ENCODE results near the gene PDE7B.

Gene PDE7B

GRCh38 chr6:136201732-136202131, 350.2 kb downstream of the PDE7B start:
- TF ChIP-seq, protein P1, sequence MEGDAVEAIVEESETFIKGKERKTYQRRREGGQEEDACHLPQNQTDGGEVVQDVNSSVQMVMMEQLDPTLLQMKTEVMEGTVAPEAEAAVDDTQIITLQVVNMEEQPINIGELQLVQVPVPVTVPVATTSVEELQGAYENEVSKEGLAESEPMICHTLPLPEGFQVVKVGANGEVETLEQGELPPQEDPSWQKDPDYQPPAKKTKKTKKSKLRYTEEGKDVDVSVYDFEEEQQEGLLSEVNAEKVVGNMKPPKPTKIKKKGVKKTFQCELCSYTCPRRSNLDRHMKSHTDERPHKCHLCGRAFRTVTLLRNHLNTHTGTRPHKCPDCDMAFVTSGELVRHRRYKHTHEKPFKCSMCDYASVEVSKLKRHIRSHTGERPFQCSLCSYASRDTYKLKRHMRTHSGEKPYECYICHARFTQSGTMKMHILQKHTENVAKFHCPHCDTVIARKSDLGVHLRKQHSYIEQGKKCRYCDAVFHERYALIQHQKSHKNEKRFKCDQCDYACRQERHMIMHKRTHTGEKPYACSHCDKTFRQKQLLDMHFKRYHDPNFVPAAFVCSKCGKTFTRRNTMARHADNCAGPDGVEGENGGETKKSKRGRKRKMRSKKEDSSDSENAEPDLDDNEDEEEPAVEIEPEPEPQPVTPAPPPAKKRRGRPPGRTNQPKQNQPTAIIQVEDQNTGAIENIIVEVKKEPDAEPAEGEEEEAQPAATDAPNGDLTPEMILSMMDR (conservative IDR thresholded peaks at IDR 0.05; ENCODE audit: low read depth, low read length), result peak; percentile 17
- peak; percentile 53 for DNase-seq (ENCODE audit: low read depth)
- H3K4me3 ChIP-seq (ENCODE audit: low read depth, low read length), result no peak overlapping the region

DNA sequence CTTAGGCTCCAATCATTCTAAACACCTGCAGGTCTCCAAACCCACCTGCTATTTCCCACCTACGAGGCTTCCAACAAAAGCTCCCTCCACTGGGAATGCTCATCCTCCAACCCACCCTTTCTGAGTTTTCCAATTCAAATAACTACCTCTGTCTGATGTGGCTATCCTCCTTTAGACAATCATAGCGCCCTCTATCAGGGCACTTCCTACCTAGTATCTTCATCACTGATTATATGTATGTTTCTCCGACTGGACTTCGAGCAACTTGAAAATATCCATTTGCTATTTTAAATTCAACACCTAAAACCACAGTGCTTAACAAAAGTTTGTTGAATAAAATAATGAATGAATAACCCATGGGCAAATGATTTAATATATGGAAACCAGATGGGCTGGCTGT, 357.3 kb downstream of the PDE7B start:
- no peak for DNase-seq (ENCODE audit: low read depth)
- TF ChIP-seq, protein P1 (conservative IDR thresholded peaks at IDR 0.05; ENCODE audit: low read depth, low read length), result no peak
- H3K4me3 ChIP-seq (ENCODE audit: low read depth, low read length), result no peak overlapping the region

- DNase-seq (ENCODE audit: low read depth), result no peak
- H3K4me3 ChIP-seq (ENCODE audit: low read depth, low read length), result no peak overlapping the region
- TF ChIP-seq, protein P1 (conservative IDR thresholded peaks at IDR 0.05; ENCODE audit: low read depth, low read length), result no peak
Measured at GRCh38 chr6:136209496-136209895, 358.0 kb downstream of the PDE7B start.

DNA sequence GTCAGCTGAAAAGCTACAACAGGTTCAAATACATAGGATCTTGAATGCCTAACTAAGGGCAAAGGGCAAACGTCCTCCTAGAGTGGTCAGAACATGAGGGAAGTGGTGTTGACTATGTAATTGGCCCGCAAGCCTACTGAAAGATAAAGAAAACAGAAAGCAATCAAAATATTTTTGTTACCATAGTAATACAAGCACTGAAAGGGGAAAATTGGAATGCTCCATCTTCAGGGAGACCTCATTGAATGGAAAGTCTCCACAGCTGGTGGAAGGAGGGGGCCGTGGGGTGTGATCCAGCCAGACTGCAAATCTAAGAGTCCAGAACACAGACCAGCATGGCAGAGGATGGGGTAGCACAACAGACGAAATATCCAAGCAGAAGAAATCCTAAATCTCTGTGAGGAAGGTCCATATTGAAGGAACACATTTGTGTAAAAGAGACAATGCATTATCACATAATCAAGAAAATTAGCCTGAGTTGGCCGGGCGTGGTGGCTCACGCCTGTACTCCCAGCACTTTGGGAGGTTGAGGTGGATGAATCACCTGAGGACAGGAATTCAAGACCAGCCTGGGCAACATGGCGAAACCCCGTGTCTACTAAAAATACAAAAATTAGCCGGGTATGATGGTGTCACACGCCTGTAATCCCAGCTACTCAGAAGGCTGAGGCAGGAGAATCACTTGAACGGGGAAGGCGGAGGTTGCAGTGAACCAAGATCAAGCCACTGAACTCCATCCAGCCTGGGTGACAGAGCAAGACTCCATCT, 359.1 kb downstream of the PDE7B start:
- DNase-seq (ENCODE audit: low read depth), result no peak
- TF ChIP-seq, protein P1 (conservative IDR thresholded peaks at IDR 0.05; ENCODE audit: low read depth, low read length), result no peak

GRCh38 chr6:136212608-136213007, 361.1 kb downstream of the PDE7B start:
- TF ChIP-seq, protein P1 (conservative IDR thresholded peaks at IDR 0.05; ENCODE audit: low read depth, low read length), result no peak
- DNase-seq (ENCODE audit: low read depth), result no peak
- no peak overlapping the region for H3K4me3 ChIP-seq (ENCODE audit: low read depth, low read length)

More for the DNA sequence above, 359.1 kb downstream of the PDE7B start:
- H3K4me3 ChIP-seq (ENCODE audit: low read depth, low read length), result no peak overlapping the region

DNA sequence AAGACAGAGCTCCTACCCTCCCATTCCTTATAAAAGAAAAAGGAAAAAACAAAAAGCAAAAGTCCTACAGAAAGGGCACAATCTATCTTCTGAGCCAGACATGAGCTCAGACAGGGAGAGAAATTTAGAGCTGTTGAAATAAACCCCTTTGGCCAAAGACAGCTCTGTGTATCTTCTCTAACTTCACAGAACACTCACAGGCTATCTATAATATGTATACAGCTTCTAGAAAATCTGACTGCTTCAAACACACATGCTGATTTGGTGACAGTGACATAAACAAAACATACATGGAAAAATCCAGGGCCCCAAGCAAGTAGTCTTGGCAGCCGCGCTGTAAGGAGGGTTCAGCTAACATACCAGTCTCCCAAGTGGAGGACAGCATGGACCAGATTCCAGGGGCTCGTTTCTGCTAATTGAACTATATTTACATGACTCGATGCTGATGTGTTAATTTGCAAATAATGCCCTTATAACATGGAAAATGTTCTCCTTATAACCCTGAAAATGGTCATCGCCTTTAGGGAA, 361.6 kb downstream of the PDE7B start:
- TF ChIP-seq, protein P1 (conservative IDR thresholded peaks at IDR 0.05; ENCODE audit: low read depth, low read length), result no peak
- H3K4me3 ChIP-seq (ENCODE audit: low read depth, low read length), result no peak overlapping the region
- DNase-seq (ENCODE audit: low read depth), result no peak

DNA sequence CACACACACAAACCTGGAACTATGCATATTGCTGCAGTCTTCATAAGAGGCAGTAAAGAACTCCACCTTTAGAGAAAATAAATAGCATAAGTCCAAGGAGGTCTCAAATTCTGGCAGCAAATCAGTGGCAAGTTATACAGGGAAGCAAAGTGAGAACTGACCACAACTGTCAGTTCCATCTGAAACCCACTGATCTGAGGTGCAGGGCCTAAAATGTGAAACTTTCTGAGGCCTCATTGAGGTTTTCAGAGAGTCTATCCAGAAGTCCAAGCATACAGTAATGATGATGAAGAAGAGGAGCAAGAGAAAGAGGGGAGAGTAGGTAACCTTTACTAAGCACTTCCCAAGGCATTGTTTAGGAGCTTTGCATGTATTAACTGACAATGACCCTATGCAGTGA, 362.4 kb downstream of the PDE7B start:
- no peak for DNase-seq (ENCODE audit: low read depth)

More for the DNA sequence above, 362.4 kb downstream of the PDE7B start:
- H3K4me3 ChIP-seq (ENCODE audit: low read depth, low read length), result no peak overlapping the region
- TF ChIP-seq, protein P1 (conservative IDR thresholded peaks at IDR 0.05; ENCODE audit: low read depth, low read length), result no peak
